ENCODE data around the gene SIRT7.

Gene SIRT7, protein sequence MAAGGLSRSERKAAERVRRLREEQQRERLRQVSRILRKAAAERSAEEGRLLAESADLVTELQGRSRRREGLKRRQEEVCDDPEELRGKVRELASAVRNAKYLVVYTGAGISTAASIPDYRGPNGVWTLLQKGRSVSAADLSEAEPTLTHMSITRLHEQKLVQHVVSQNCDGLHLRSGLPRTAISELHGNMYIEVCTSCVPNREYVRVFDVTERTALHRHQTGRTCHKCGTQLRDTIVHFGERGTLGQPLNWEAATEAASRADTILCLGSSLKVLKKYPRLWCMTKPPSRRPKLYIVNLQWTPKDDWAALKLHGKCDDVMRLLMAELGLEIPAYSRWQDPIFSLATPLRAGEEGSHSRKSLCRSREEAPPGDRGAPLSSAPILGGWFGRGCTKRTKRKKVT

GRCh38 chr17:81917565-81918332 is at the start of gene SIRT7:
SIRT7 (minus strand) TSS chr17:81918176; CDS start chr17:81918131, 45 bp downstream.
- peak; percentile 84 for DNase-seq (ENCODE audit: low read depth)

- DNase-seq (ENCODE audit: low read depth), result no peak
These were observed 49.2 kb upstream of the SIRT7 start for GRCh38 chr17:81967244-81967532.

- DNase-seq (ENCODE audit: low read depth), result no peak
These were observed 48.6 kb upstream of the SIRT7 start for GRCh38 chr17:81966343-81967243.

GRCh38 chr17:81964081-81964849 is 46.3 kb upstream of the SIRT7 start:
- DNase-seq (ENCODE audit: low read depth), result no peak

DNA sequence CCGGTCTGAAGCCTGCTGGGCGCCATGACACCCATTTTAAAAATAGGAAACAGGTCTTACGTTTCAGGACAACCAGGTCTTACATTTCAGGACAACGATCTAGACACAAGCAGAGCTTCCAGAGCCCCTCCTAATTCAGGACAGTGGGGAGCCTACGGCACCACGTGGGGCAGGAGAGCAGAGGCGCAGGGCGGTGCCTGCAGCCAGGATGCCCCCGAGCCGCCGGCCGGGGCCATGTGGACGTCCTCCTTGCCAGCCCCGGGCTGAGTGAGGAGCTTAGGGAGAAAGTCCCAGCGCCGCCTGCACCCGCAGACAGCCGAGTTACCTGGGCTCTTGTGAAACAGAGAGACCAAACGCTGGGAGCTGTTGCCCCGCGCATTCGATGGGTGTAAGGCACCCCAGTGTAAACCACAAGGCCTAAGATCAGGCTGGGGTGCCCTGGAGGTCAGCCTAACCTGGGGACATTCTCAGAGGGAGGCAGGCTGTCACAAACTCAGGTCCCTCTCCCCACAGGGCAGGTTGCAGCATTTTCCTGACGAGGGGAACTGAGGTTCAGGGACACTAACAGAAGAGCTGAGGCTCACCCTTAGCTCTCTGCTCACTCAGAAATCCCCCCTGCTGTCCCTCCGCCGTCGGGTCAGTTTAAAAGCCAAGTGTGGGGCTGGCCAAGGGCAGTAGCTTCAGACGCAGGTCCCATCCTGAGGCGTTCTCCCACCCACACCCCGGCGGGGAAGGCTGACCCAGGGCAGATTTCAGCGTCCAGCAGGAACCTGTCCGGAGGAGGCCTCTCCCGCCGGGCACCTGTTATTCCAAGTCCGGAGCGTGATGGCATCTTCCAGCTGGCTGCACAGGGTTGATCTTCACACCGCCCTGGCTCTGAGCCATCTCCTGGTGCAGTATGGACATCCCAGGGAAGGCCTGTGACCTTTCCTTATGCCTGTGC is 44.8 kb upstream of the SIRT7 start:
- DNase-seq (ENCODE audit: low read depth), result no peak

DNA sequence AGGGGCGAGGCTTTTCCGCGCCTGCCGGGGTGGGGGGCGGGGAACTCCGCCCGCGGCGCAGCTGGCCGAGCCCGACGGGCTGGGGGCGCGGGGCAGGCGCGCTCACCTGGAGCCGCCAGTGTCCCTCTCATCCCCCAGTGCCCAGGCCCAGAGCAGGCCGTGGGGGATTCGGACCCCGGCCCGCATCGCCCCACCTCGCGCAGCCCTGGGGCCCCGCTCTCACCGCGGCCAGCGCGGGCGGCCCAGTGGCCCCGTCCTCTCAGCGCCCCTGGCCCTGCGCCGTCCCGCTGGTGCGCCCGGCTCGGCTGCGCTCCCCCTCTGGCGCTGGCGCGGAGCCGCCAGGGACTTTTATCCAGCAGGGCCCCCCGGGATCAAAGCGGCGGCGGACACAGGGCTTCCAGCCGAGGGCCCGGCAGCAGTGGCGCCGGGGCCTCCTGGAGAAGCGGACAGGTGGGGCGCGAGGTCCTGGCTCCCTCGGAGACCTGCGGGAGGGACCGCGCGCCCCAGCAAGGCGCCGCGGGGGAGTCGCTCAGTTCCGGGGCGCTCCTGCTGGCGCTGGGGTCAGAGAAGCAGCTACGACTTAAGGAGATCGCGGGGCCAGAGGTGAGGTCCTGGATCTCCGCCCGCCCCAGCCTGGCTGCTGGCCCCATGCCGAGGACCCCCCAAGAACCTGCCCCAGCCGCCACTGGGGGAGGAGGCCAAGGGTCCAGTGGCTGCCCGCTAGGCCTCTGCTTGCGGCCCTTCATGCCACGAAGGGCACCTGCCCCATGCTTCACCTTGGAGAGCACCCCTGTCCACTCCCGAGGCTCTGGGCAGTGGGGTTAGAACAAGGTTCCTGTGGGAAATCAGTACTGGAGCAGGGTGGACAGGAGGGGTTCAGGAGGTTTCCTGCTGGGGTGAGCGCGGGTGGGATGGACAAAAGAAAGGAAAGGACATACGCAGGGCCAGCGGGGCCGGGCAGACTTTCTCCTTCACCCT is 43.8 kb upstream of the SIRT7 start:
- DNase-seq (ENCODE audit: low read depth), result no peak

DNA sequence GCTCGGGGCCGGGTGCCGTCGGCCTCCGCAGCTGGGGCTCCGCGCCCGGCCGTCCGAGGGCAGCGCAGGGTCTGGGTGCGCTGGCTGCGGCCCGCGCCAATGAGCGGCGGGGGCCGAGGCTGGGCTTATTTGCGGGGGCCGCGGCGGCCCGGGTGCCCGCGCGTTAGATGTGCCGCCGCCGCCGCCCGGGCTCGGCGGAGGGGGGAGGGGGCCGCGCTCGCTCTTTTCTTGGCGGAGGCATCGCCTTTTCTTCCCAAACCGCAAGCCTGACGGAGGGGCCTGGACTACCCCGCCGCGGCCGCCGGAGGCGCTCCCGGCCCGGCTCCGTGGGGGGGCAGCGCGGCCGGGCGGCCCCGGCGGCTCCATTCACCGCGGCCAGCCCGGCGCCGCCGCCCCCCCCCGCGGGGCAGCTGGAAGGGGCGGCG is 43.1 kb upstream of the SIRT7 start, which contains the start of gene NOTUM:
Gene NOTUM (minus strand): TSS at position 101 of the 425 bp plus-strand sequence. CDS start 278 bp downstream, outside the sequence.
- DNase-seq (ENCODE audit: low read depth), result peak; percentile 61

DNA sequence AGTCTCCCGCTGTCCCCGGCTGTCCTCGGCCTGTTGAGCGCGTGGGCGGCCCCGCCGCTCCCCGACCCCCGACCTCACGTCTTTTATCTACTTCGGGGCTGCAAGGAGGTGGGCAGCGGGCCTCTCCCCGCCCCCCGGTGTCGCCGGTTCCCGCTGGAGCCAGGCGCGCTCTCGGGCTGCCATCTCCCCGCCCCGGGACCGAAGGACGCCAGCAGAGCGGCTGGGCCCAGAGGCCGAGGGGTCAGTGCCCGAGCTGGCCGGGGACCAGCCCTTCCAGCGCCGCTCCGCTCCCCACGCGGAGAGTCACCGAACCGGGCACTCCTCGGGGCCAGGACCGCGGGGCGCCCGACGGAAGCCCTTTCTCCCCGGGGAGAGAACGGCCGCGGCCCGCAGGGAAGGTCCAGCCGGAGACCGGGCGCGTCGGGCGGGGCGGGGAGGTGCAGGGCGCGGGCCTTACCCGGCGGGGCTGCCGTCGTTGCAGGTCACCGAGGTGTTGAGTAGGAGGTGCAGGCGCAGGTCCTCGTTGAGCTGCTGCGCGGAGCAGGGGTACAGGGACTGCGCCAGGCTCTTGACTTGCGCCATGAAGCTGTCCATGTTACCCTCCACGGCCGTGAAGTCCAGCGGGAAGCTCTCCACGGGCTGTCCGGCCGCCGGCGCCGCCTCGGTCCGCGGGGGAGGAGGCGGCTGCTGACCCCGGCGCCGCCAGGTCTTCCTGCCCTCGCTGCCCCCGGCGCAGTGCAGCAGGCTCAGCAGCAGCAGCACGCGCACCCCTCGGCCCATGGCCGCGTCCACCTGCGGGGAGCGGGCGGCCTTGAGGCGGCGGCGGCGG is 42.4 kb upstream of the SIRT7 start:
- DNase-seq (ENCODE audit: low read depth), result no peak

GRCh38 chr17:81959362-81960129 is 41.6 kb upstream of the SIRT7 start:
- peak; percentile 63 for DNase-seq (ENCODE audit: low read depth)

GRCh38 chr17:81958633-81959342 is 40.8 kb upstream of the SIRT7 start:
- DNase-seq (ENCODE audit: low read depth), result no peak

GRCh38 chr17:81957691-81958432 is 39.9 kb upstream of the SIRT7 start:
- DNase-seq (ENCODE audit: low read depth), result no peak

GRCh38 chr17:81956607-81957589 is 38.9 kb upstream of the SIRT7 start:
- no peak for DNase-seq (ENCODE audit: low read depth)

DNA sequence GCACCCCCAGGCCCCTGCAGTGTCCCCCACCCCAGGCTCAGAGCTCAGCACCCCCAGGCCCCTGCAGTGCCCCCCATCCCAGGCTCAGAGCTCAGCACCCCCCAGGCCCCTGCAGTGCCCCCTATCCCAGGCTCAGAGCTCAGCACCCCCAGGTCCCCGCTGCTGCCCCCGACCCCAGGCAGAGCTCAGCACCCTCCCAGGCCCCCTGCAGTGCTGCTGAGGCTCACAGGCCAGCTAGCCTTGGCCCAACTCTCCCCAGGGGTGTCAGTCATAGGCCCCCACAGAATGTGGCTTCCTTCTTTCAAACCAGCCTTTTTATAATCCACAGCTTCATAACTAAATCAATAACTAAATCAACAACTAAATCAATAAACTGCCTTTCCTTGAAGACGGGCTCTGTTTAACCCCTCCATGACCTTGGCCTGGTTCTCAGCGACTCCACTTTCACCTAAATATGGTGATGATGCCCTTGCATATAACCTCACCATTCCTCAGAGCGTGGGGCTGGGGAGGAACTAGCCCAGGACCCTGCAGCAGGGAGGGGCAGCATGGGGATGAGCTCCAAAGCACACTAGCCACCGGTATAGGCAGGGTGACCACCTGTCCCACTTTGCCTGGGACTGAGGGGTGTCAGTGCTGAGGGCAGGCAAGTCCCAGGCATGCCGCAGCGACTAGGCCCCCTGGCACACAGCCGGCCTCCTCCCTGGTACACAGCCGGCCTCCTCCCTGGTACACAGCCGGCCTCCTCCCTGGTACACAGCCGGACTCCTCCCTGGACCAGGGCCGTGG is 38.0 kb upstream of the SIRT7 start:
- no peak for DNase-seq (ENCODE audit: low read depth)

All from ELR (cell line).